Panc1 (cell line): Measurements from ENCODE around the gene ABCF2.

Source experiments
- POLR2AphosphoS5 ChIP-seq: IDR thresholded peaks from 2 replicates; pipeline ENCODE4 v1.6.1; 2012; ENCODE audit warnings: mild to moderate bottlenecking, low read depth, low read length, moderate library complexity
- SIN3A ChIP-seq: IDR thresholded peaks from 2 replicates; pipeline ENCODE4 v1.6.1; 2012; ENCODE audit warnings: low read depth, mild to moderate bottlenecking, low read length, moderate library complexity, borderline replicate concordance; ENCODE audit not compliant: insufficient read depth
- TCF7L2 ChIP-seq: IDR thresholded peaks from 2 replicates; pipeline ENCODE4 v1.6.1; 2011; ENCODE audit warnings: mild to moderate bottlenecking, low read depth, low read length, inconsistent platforms
- TF ChIP-seq, protein P1 (sequence below): fragments of 450-650 bp; IDR thresholded peaks from 2 replicates; pipeline ENCODE4 v1.5.1; 2017; ENCODE audit warnings: mild to moderate bottlenecking
- TF ChIP-seq, protein P2 (sequence below), 2 experiments: IDR thresholded peaks; 2 replicates each; pipeline ENCODE4 v1.6.1; 2011 to 2012; ENCODE audit warnings: low read depth in 2 of 2, control low read depth in 1 of 2, low read length in 1 of 2, mild to moderate bottlenecking in 1 of 2, moderate library complexity in 1 of 2; ENCODE audit not compliant: insufficient read depth in 1 of 2

GRCh38 chr7:151202836-151203235 lies 24.2 kb downstream of the ABCF2 start:
- TF ChIP-seq, protein P1, sequence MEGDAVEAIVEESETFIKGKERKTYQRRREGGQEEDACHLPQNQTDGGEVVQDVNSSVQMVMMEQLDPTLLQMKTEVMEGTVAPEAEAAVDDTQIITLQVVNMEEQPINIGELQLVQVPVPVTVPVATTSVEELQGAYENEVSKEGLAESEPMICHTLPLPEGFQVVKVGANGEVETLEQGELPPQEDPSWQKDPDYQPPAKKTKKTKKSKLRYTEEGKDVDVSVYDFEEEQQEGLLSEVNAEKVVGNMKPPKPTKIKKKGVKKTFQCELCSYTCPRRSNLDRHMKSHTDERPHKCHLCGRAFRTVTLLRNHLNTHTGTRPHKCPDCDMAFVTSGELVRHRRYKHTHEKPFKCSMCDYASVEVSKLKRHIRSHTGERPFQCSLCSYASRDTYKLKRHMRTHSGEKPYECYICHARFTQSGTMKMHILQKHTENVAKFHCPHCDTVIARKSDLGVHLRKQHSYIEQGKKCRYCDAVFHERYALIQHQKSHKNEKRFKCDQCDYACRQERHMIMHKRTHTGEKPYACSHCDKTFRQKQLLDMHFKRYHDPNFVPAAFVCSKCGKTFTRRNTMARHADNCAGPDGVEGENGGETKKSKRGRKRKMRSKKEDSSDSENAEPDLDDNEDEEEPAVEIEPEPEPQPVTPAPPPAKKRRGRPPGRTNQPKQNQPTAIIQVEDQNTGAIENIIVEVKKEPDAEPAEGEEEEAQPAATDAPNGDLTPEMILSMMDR, result no peak
- TF ChIP-seq TCF7L2 (no peak), POLR2AphosphoS5 (no peak), SIN3A (no peak)
- TF ChIP-seq, protein P2, sequence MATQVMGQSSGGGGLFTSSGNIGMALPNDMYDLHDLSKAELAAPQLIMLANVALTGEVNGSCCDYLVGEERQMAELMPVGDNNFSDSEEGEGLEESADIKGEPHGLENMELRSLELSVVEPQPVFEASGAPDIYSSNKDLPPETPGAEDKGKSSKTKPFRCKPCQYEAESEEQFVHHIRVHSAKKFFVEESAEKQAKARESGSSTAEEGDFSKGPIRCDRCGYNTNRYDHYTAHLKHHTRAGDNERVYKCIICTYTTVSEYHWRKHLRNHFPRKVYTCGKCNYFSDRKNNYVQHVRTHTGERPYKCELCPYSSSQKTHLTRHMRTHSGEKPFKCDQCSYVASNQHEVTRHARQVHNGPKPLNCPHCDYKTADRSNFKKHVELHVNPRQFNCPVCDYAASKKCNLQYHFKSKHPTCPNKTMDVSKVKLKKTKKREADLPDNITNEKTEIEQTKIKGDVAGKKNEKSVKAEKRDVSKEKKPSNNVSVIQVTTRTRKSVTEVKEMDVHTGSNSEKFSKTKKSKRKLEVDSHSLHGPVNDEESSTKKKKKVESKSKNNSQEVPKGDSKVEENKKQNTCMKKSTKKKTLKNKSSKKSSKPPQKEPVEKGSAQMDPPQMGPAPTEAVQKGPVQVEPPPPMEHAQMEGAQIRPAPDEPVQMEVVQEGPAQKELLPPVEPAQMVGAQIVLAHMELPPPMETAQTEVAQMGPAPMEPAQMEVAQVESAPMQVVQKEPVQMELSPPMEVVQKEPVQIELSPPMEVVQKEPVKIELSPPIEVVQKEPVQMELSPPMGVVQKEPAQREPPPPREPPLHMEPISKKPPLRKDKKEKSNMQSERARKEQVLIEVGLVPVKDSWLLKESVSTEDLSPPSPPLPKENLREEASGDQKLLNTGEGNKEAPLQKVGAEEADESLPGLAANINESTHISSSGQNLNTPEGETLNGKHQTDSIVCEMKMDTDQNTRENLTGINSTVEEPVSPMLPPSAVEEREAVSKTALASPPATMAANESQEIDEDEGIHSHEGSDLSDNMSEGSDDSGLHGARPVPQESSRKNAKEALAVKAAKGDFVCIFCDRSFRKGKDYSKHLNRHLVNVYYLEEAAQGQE (IDR thresholded peaks at IDR 0.05; ENCODE audit: insufficient read depth in 1 of 2, low read depth in 2 of 2, low read length in 1 of 2), result no peak
